Measurements from ENCODE around the gene S100P.

Gene S100P

DNA sequence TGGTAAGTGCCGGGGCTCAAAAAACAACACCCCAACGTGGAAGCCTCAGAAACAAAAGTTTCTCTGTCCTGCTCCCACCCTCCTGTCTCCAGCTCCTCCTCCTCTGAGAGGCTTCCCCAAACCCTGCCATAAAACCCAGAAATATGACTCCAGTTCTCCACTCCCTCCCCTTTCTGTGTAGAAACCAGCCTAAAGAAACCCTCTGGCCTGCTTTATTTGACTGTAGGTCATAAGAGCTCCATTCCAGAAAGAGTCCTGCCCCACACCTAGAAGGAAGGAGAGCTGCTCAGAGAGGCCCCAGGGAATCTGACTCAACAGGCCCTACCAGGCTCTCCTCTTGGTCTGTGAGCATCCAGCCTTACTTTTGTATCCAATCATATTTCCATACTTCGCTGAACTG is 872 bp upstream of the S100P start:
- no peaks in the 10 kb centered on the region for H3K36me3 ChIP-seq (ENCODE audit: insufficient read depth, low read length)
- no peak overlapping the region for H3K9ac ChIP-seq (ENCODE audit: low read depth, low read length)
- H3K9me3 ChIP-seq (ENCODE audit: insufficient read depth, low read length, severe bottlenecking): no peaks in the 10 kb centered on the region
- H3K79me2 ChIP-seq (ENCODE audit: insufficient read depth, low read length): no peaks in the 10 kb centered on the region
- ATAC-seq (ENCODE audit: insufficient read depth, low read depth) (no peak), DNase-seq (no peak)
- no peak overlapping the region for H3K27ac ChIP-seq (ENCODE audit: low read length)
- H3K4me3 ChIP-seq (ENCODE audit: low read depth in 1 of 2, low read length in 2 of 2): no peak overlapping the region
- H3K4me2 ChIP-seq (ENCODE audit: insufficient read depth, low read length): no peak overlapping the region
- no peaks in the 10 kb centered on the region for H3K27me3 ChIP-seq (ENCODE audit: insufficient read depth, low read length, poor library complexity)
- TF ChIP-seq, protein P1, sequence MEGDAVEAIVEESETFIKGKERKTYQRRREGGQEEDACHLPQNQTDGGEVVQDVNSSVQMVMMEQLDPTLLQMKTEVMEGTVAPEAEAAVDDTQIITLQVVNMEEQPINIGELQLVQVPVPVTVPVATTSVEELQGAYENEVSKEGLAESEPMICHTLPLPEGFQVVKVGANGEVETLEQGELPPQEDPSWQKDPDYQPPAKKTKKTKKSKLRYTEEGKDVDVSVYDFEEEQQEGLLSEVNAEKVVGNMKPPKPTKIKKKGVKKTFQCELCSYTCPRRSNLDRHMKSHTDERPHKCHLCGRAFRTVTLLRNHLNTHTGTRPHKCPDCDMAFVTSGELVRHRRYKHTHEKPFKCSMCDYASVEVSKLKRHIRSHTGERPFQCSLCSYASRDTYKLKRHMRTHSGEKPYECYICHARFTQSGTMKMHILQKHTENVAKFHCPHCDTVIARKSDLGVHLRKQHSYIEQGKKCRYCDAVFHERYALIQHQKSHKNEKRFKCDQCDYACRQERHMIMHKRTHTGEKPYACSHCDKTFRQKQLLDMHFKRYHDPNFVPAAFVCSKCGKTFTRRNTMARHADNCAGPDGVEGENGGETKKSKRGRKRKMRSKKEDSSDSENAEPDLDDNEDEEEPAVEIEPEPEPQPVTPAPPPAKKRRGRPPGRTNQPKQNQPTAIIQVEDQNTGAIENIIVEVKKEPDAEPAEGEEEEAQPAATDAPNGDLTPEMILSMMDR (IDR thresholded peaks at IDR 0.05; ENCODE audit: borderline replicate concordance, extremely low read depth, low read length, poor library complexity, severe bottlenecking): no peak
- TF ChIP-seq EZH2 (IDR thresholded peaks at IDR 0.05; ENCODE audit: borderline replicate concordance, low read depth, low read length, severe bottlenecking): no peak
- H4K20me1 ChIP-seq (ENCODE audit: insufficient read depth, low read length): no peaks in the 10 kb centered on the region
- no peak overlapping the region for H2AFZ ChIP-seq (ENCODE audit: low read depth, low read length)
- peaks cover 18% of the 10 kb centered on the region for H3K4me1 ChIP-seq (ENCODE audit: insufficient read depth, low read length)

DNA sequence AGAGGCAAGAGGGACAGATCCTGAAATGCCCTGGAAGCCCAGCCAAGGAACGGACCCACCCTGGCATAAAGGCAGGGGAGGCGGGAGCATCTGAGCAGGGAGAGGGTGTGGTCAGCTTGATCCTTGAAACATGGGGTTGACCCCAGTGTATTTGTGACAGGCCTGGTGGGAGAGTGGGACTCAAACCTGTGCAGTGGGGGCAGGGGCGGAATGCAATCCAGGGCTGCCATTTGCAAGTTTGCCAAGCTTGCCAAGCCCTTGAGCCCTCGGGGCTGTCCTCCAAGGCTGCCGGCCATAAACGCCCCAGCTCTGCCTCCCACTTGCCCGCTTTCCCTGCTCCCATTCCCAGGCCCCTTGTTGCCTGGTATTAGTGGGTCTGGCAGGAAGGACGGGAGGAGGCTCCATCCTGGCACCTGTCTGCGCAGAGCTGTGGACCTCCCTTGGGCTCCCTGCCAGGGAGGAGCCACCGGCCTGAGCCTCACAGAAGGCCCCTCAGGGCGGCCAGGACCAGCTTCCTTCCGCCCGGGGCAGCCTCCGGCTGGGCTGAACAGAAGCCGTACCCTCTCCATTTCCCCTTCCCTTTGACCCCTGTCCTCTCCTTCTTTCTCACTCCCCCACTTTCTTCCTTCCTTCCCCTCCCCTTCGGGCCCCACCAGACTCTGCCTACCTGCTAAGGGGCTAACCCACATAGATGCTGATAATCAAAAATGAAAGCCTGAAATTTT is 661 bp downstream of the S100P start:
- no peaks in the 10 kb centered on the region for H3K36me3 ChIP-seq (ENCODE audit: insufficient read depth, low read length)
- H3K4me1 ChIP-seq (ENCODE audit: insufficient read depth, low read length): peaks cover 18% of the 10 kb centered on the region
- no peak overlapping the region for H2AFZ ChIP-seq (ENCODE audit: low read depth, low read length)
- H3K79me2 ChIP-seq (ENCODE audit: insufficient read depth, low read length): no peaks in the 10 kb centered on the region
- H3K4me3 ChIP-seq (ENCODE audit: low read depth in 1 of 2, low read length in 2 of 2): no peak overlapping the region
- H3K27me3 ChIP-seq (ENCODE audit: insufficient read depth, low read length, poor library complexity): no peaks in the 10 kb centered on the region
- H3K4me2 ChIP-seq (ENCODE audit: insufficient read depth, low read length): no peak overlapping the region
- ATAC-seq (ENCODE audit: insufficient read depth, low read depth): no peak
- H3K9ac ChIP-seq (ENCODE audit: low read depth, low read length): no peak overlapping the region
- no peak overlapping the region for H3K27ac ChIP-seq (ENCODE audit: low read length)
- TF ChIP-seq EZH2 (IDR thresholded peaks at IDR 0.05; ENCODE audit: borderline replicate concordance, low read depth, low read length, severe bottlenecking): no peak
- TF ChIP-seq, protein P1 (IDR thresholded peaks at IDR 0.05; ENCODE audit: borderline replicate concordance, extremely low read depth, low read length, poor library complexity, severe bottlenecking): no peak
- DNase-seq: no peak
- no peaks in the 10 kb centered on the region for H3K9me3 ChIP-seq (ENCODE audit: insufficient read depth, low read length, severe bottlenecking)
- H4K20me1 ChIP-seq (ENCODE audit: insufficient read depth, low read length): no peaks in the 10 kb centered on the region

DNA sequence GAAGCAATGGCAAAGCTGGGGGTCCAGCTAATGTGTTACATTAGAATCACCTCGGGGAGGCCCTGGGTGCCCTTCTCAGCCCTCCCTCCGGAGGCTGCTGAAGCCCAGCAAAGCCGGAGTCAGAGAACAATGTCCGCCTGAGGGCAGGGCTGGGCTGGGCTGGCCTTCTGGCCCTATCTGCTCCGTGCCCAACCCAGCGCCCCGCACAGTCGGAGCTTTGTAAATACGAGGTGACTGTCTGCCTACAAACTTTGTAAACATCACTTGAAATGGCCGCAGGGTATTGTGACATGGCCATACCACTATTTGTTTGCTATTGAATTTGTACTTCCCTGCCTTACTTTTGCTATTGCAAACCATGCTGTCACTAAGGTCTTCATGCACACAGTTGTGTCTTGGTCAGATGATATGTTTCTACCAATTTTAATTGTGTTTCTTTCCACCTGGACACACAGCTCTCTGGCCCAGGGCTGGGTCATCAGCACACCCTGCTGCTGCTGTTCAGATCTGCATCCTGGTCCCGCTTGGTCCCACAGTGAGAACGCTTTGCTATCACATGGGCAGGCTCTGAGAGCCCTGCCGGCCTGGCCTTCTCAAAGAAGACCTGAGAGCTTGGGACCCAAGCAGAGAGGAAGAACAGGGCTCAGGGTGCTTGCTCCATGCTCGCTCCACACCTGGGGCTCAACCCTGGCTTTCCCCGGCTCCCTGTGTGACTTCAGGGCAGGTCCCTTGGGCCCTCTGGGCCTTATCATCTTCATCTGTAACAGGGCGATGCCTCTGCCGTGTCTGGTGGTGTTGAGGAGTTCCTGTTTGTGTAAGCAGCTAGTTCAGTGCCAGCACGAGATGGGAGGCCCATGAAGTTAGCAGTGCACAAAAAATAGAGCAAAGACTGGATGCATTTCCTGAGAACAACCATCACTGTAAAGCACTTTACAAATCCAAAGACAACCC is 2.3 kb downstream of the S100P start:
- no peak overlapping the region for H2AFZ ChIP-seq (ENCODE audit: low read depth, low read length)
- peaks cover 5% of the 10 kb centered on the region; the same call in 1 of the 2 replicates for H3K36me3 ChIP-seq (ENCODE audit: insufficient read depth, low read length)
- H3K79me2 ChIP-seq (ENCODE audit: insufficient read depth, low read length): no peaks in the 10 kb centered on the region
- no peaks in the 10 kb centered on the region for H3K9me3 ChIP-seq (ENCODE audit: insufficient read depth, low read length, severe bottlenecking)
- no peak overlapping the region; the same call in 1 of the 2 replicates for H3K9ac ChIP-seq (ENCODE audit: low read depth, low read length)
- no peaks in the 10 kb centered on the region for H3K27me3 ChIP-seq (ENCODE audit: insufficient read depth, low read length, poor library complexity)
- TF ChIP-seq EZH2 (IDR thresholded peaks at IDR 0.05; ENCODE audit: borderline replicate concordance, low read depth, low read length, severe bottlenecking): no peak
- TF ChIP-seq, protein P1 (IDR thresholded peaks at IDR 0.05; ENCODE audit: borderline replicate concordance, extremely low read depth, low read length, poor library complexity, severe bottlenecking): no peak
- peak overlapping the region; percentile 55; the same call in 1 of the 2 replicates for H3K27ac ChIP-seq (ENCODE audit: low read length)
- DNase-seq (peak; percentile 69), ATAC-seq (ENCODE audit: insufficient read depth, low read depth) (peak; percentile 87)
- no peak overlapping the region for H3K4me3 ChIP-seq (ENCODE audit: low read depth in 1 of 2, low read length in 2 of 2)
- peaks cover 18% of the 10 kb centered on the region for H3K4me1 ChIP-seq (ENCODE audit: insufficient read depth, low read length)
- peak overlapping the region; percentile 18; the same call in 1 of the 2 replicates for H3K4me2 ChIP-seq (ENCODE audit: insufficient read depth, low read length)
- H4K20me1 ChIP-seq (ENCODE audit: insufficient read depth, low read length): no peaks in the 10 kb centered on the region

Measured in DND-41 (cell line).